Breast epithelium (tissue), 3 donors: ENCODE data around the gene GON7.

Experiments used
- POLR2A ChIP-seq: fragments of 450-650 bp; IDR thresholded peaks from one replicate; pipeline ENCODE4 v1.6.1; 2016; ENCODE audit warnings: antibody characterized with exemption, mild to moderate bottlenecking, moderate library complexity
- TF ChIP-seq, protein P1 (sequence below), 3 donors: fragments of 450-650 bp; IDR thresholded peaks; one replicate each; pipeline ENCODE4 v1.5.1; 2016 to 2017; ENCODE audit warnings: antibody characterized with exemption in 3 of 3, mild to moderate bottlenecking in 3 of 3, moderate library complexity in 3 of 3

DNA sequence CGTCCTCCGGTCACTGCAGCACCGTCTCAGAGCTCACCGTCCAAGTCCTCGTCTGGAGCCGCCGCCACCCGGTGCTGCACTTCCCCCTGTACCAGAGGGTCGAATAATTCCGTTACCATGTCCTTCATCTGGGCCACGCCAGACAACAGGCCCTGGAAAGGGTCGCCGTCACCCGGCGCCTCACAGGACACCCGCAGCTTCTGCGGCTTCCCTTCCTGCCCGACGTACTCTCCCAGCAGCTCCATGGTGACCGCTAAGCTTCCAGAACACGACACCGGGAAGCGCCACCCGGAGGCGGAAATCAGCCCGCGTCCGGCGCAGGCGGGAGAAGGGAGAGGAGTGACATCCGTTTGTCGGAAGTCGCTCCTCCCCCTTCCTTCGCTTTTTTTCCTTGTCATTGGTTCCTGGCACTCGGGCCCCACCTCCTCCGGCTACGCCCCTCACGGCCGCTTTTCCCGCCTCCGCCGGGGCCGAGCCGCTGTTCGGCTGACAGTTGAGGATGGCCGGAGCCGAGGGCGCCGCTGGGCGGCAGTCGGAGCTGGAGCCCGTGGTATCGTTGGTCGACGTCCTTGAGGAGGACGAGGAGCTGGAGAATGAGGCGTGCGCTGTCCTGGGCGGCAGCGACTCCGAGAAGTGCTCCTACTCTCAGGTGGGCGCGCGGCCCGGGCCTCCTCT lies at the start of gene GON7, which contains the start of gene UBR7:
- TF ChIP-seq, protein P1, sequence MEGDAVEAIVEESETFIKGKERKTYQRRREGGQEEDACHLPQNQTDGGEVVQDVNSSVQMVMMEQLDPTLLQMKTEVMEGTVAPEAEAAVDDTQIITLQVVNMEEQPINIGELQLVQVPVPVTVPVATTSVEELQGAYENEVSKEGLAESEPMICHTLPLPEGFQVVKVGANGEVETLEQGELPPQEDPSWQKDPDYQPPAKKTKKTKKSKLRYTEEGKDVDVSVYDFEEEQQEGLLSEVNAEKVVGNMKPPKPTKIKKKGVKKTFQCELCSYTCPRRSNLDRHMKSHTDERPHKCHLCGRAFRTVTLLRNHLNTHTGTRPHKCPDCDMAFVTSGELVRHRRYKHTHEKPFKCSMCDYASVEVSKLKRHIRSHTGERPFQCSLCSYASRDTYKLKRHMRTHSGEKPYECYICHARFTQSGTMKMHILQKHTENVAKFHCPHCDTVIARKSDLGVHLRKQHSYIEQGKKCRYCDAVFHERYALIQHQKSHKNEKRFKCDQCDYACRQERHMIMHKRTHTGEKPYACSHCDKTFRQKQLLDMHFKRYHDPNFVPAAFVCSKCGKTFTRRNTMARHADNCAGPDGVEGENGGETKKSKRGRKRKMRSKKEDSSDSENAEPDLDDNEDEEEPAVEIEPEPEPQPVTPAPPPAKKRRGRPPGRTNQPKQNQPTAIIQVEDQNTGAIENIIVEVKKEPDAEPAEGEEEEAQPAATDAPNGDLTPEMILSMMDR (IDR thresholded peaks at IDR 0.05): peak in 2 of 3 donors; percentile 13 to 26
- peak; percentile 10 for TF ChIP-seq POLR2A
